ENCODE measurements around the gene DMRTB1. TPM values are rescaled to one million over a fixed set of nuclear protein-coding genes. Genes with fewer than 3 reads are reported as not detected.

Gene DMRTB1
- total and polyA plus RNA-seq, 2 donors (not counting 1 experiment from before 2014, with no cell fraction given): not detected

DNA sequence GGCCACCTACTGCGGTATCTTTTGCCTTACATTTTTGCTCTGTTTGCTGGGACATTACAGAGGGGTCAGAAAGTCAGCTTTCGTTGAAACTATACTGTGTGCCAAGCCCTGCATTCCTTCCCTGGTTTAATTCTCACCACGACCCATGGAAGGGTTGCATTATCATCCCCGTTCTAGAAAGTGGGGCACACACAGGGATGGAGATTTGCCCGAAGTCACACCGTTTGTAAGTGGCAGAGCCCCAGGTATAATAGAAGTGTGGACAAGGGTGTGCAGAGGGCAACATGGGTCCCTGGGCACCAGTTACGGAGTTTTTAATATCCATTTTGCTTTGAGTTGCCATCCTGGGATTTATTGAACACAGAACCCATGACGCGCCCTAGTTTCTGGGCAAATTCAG, 11.8 kb downstream of the DMRTB1 start:
- Histone ChIP-seq H3K4me3 (ENCODE audit: control extremely low read depth in 1 of 5, extremely low read depth in 1 of 5, insufficient read depth in 1 of 5, low read depth in 2 of 5, low read length in 4 of 5) (no peak overlapping the region), H2AFZ (ENCODE audit: insufficient read depth, low read depth, low read length, poor library complexity, severe bottlenecking) (no peak overlapping the region), H4K20me1 (ENCODE audit: control insufficient read depth, insufficient read depth, low read length, poor library complexity, severe bottlenecking) (no peaks in the 10 kb centered on the region), H3K79me2 (ENCODE audit: control insufficient read depth, insufficient read depth, low read length) (no peaks in the 10 kb centered on the region), H3K9ac (ENCODE audit: low read length) (no peak overlapping the region), H3K9me3 (ENCODE audit: control extremely low read depth in 1 of 3, control insufficient read depth in 2 of 3, insufficient read depth in 1 of 3, low read length in 2 of 3) (no peaks in the 10 kb centered on the region), H3K4me1 (ENCODE audit: control insufficient read depth in 2 of 2, insufficient read depth in 2 of 2, low read length in 2 of 2) (no peaks in the 10 kb centered on the region), H3K36me3 (replicated peaks in 1 of 2; ENCODE audit: control extremely low read depth in 1 of 2, control insufficient read depth in 1 of 2, extremely low read depth in 1 of 2, insufficient read depth in 2 of 2, low read length in 1 of 2) (no peaks in the 10 kb centered on the region), H3K27me3 (replicated peaks in 1 of 4; ENCODE audit: control extremely low read depth in 1 of 4, control insufficient read depth in 3 of 4, insufficient read depth in 4 of 4, low read length in 3 of 4) (no peaks in the 10 kb centered on the region), H3K27ac (ENCODE audit: low read length in 2 of 2) (no peak overlapping the region), H3K4me2 (replicated peaks; ENCODE audit: low read depth, low read length, poor library complexity, severe bottlenecking) (no peak overlapping the region)
- no peak overlapping the region for H3K27ac Mint-ChIP-seq
- no peak overlapping the region for H3K4me3 Mint-ChIP-seq
- ChIA-PET CTCF (no interaction called here), POLR2A (no interaction called here)
- no peaks in the 10 kb centered on the region for H3K9me3 Mint-ChIP-seq (ENCODE audit: insufficient read depth)
- H3K27me3 Mint-ChIP-seq: peaks cover 3% of the 10 kb centered on the region
- intact Hi-C loops (cut with micrococcal nuclease): no loop called here
- DNase-seq (no peak), ATAC-seq (ENCODE audit: low read depth) (no peak)
- WGBS (ENCODE audit: insufficient coverage): 92% methylated on average over 9 of the region's 9 CpGs
- TF ChIP-seq EZH2 (IDR thresholded peaks at IDR 0.05; ENCODE audit: borderline replicate concordance, insufficient read depth, low read depth, low read length, poor library complexity, severe bottlenecking): no peak
- TF ChIP-seq, protein P1, sequence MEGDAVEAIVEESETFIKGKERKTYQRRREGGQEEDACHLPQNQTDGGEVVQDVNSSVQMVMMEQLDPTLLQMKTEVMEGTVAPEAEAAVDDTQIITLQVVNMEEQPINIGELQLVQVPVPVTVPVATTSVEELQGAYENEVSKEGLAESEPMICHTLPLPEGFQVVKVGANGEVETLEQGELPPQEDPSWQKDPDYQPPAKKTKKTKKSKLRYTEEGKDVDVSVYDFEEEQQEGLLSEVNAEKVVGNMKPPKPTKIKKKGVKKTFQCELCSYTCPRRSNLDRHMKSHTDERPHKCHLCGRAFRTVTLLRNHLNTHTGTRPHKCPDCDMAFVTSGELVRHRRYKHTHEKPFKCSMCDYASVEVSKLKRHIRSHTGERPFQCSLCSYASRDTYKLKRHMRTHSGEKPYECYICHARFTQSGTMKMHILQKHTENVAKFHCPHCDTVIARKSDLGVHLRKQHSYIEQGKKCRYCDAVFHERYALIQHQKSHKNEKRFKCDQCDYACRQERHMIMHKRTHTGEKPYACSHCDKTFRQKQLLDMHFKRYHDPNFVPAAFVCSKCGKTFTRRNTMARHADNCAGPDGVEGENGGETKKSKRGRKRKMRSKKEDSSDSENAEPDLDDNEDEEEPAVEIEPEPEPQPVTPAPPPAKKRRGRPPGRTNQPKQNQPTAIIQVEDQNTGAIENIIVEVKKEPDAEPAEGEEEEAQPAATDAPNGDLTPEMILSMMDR (IDR thresholded peaks at IDR 0.05): no peak
- H3K4me1 Mint-ChIP-seq: no peaks in the 10 kb centered on the region

DNA sequence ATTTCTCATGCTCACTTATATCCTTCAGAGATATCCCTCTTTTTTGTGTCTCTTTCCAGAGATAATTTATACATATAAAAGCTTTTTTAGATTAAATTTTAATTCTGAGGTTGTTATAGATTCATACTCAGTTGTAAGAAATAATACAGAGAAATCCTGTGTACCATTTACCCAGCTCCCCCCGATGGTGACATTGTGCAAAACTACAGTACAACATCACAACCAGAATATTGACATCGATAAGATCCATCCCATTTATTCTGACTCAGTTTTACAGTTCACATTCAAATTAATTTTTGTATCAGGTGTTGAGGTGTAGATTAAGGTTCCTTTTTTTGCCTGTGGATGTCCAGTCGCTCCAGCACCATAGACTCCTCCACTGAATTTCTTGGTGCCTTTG, 14.3 kb downstream of the DMRTB1 start:
- H3K4me1 Mint-ChIP-seq: no peaks in the 10 kb centered on the region
- TF ChIP-seq, protein P1 (IDR thresholded peaks at IDR 0.05): no peak
- TF ChIP-seq EZH2 (IDR thresholded peaks at IDR 0.05; ENCODE audit: borderline replicate concordance, insufficient read depth, low read depth, low read length, poor library complexity, severe bottlenecking): no peak
- no peaks in the 10 kb centered on the region for H3K27me3 ChIP-seq (replicated peaks in 1 of 4; ENCODE audit: control extremely low read depth in 1 of 4, control insufficient read depth in 3 of 4, insufficient read depth in 4 of 4, low read length in 3 of 4)
- peaks cover 5% of the 10 kb centered on the region for H3K27me3 Mint-ChIP-seq
- CTCF ChIA-PET: interaction anchor here (0.6 to 1.4 kb wide), 2 partner anchors 195 to 215 kb away, joined by 3 to 5 read pairs; no protein-coding TSS in a partner anchor
- no peaks in the 10 kb centered on the region for H3K36me3 ChIP-seq (replicated peaks in 1 of 2; ENCODE audit: control extremely low read depth in 1 of 2, control insufficient read depth in 1 of 2, extremely low read depth in 1 of 2, insufficient read depth in 2 of 2, low read length in 1 of 2)
- DNase-seq (no peak), ATAC-seq (ENCODE audit: low read depth) (no peak)
- H3K9me3 ChIP-seq (ENCODE audit: control extremely low read depth in 1 of 3, control insufficient read depth in 2 of 3, insufficient read depth in 1 of 3, low read length in 2 of 3): no peaks in the 10 kb centered on the region
- H3K79me2 ChIP-seq (ENCODE audit: control insufficient read depth, insufficient read depth, low read length): no peaks in the 10 kb centered on the region
- H3K4me3 Mint-ChIP-seq: no peak overlapping the region
- no peak overlapping the region for H3K27ac ChIP-seq (ENCODE audit: low read length in 2 of 2)
- H2AFZ ChIP-seq (ENCODE audit: insufficient read depth, low read depth, low read length, poor library complexity, severe bottlenecking): no peak overlapping the region
- H3K9me3 Mint-ChIP-seq (ENCODE audit: insufficient read depth): no peaks in the 10 kb centered on the region
- no peaks in the 10 kb centered on the region for H3K4me1 ChIP-seq (ENCODE audit: control insufficient read depth in 2 of 2, insufficient read depth in 2 of 2, low read length in 2 of 2)
- POLR2A ChIA-PET: no interaction called here
- WGBS (ENCODE audit: insufficient coverage): no CpG with 5 or more reads among the region's 3 CpGs
- no peak overlapping the region for H3K4me3 ChIP-seq (ENCODE audit: control extremely low read depth in 1 of 5, extremely low read depth in 1 of 5, insufficient read depth in 1 of 5, low read depth in 2 of 5, low read length in 4 of 5)
- no peaks in the 10 kb centered on the region for H4K20me1 ChIP-seq (ENCODE audit: control insufficient read depth, insufficient read depth, low read length, poor library complexity, severe bottlenecking)
- no peak overlapping the region for H3K4me2 ChIP-seq (replicated peaks; ENCODE audit: low read depth, low read length, poor library complexity, severe bottlenecking)
- H3K9ac ChIP-seq (ENCODE audit: low read length): no peak overlapping the region
- intact Hi-C loops (cut with micrococcal nuclease): no loop called here
- H3K27ac Mint-ChIP-seq: no peak overlapping the region
